Naive thymus-derived CD8-positive, alpha-beta T cell (primary cell): ENCODE results near the gene TAF11L10. TPM values are rescaled to one million over a fixed set of nuclear protein-coding genes. Genes with fewer than 3 reads are reported as not detected.
"Not testable (repeated sequence)": the region's sequence is repeated elsewhere in the genome, so short reads cannot be mapped to it uniquely, and the experiment has no call there.

Source experiments
- ATAC-seq, 2 donors: fragments of 150-1000 bp; cut with Tn5 transposase in 1 of 2; sonication (Bioruptor Pico), chemical (Tn5 transposase) in 1 of 2; 1 replicate in 1 of 2; 2 replicates in 1 of 2; pipeline ENCODE4 v1.10.0; 2021; ENCODE audit warnings: mild to moderate bottlenecking in 2 of 2, moderate library complexity in 2 of 2
- POLR2A ChIA-PET: fragments of 350-600 bp; sonication (Branson Sonifier 250); formaldehyde crosslinking; loops from one replicate; lab custom pipeline; 2021; ENCODE audit warnings: antibody characterized with exemption; lab: Charles Lee
- DNase-seq, 10 donors: peaks; one replicate each; pipeline versions ENCODE4 v3.0.0 to v3.0.0-alpha.2; 2020 to 2022
- H3K27ac Mint-ChIP-seq, 10 donors: one replicate each; pipeline ENCODE4 v1.8.0; 2020 to 2022; ENCODE audit warnings: mild to moderate bottlenecking in 10 of 10, mixed read lengths in 10 of 10, moderate library complexity in 4 of 10, inconsistent platforms in 1 of 10
- H3K27me3 Mint-ChIP-seq, 5 donors: one replicate each; pipeline ENCODE4 v1.8.0; 2021 to 2022; ENCODE audit warnings: mixed read lengths in 5 of 5
- H3K36me3 Mint-ChIP-seq, 3 donors: one replicate each; pipeline ENCODE4 v1.8.0; 2020 to 2022; ENCODE audit warnings: mixed read lengths in 3 of 3, mild to moderate bottlenecking in 2 of 3, inconsistent platforms in 1 of 3
- H3K4me1 Mint-ChIP-seq, 4 donors: one replicate each; pipeline ENCODE4 v1.8.0; 2021 to 2022; ENCODE audit warnings: mixed read lengths in 4 of 4
- H3K4me3 Mint-ChIP-seq, 10 donors: one replicate each; pipeline ENCODE4 v1.8.0; 2020 to 2022; ENCODE audit warnings: mild to moderate bottlenecking in 10 of 10, mixed read lengths in 10 of 10, moderate library complexity in 6 of 10, inconsistent platforms in 1 of 10
- H3K9me3 Mint-ChIP-seq, 9 donors: one replicate each; pipeline ENCODE4 v1.8.0; 2020 to 2022; ENCODE audit warnings: mixed read lengths in 9 of 9, mild to moderate bottlenecking in 3 of 9, inconsistent platforms in 1 of 9, moderate library complexity in 1 of 9
- polyA plus RNA-seq, 3 donors: library from polyadenylated mRNA; unstranded; fragments of 300-500 nt; fragmentation: Illumina TruSeq; gene quantifications; one replicate each; pipeline ENCODE4 v1.2.3, GENCODE V29; 2021
- total RNA-seq, 8 experiments: library from RNA in 2 of 8; stranded (reverse) in 2 of 8; gene quantifications; one replicate each; pipeline ENCODE4 v1.2.3 and lab custom pipeline; 2021 to 2026

Gene TAF11L10
- total RNA-seq (not detected), polyA plus RNA-seq (not detected), total RNA-seq (lab: John Stamatoyannopoulos, UW) (0 reads per million in 6 experiments)

- H3K4me3 Mint-ChIP-seq, H3K36me3 Mint-ChIP-seq, DNase-seq, ATAC-seq, H3K27me3 Mint-ChIP-seq, H3K27ac Mint-ChIP-seq, POLR2A ChIA-PET, H3K9me3 Mint-ChIP-seq, H3K4me1 Mint-ChIP-seq: not testable (repeated sequence)
These were observed at the start of gene TAF11L10 for GRCh38 chr5:17597728-17598127. Gene TAF11L10 (minus strand): TSS chr5:17597828.

DNA sequence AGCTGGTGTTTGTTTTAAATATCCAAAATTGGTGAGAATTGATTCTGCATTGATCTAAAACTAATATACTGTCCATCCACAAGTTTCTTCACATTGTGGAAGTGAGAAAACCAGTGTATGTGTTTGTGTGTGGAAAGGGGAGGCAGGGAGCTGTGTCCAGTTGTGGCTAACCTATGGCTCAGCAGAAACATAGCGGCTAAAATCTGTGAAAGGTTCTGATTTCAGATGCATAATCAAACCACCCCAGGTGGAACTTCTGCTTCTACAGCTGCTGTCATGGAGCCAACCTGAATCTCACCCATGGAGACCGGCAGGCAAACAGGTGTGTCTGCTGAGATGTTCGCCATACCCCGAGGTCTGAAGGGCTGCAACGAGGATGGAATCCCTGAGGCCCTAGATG lies 36.5 kb upstream of the TAF11L10 start, which contains the start of gene TAF11L14:
Gene TAF11L14, plus strand, starts transcription at position 301 of the 400 bp plus-strand sequence.
- H3K9me3 Mint-ChIP-seq: peaks cover 0 to 12% (median 4%) of the 10 kb centered on the region in 9 donors
- no peaks in the 10 kb centered on the region for H3K4me1 Mint-ChIP-seq
- DNase-seq (no peak), ATAC-seq (no peak)
- POLR2A ChIA-PET: no interaction called here
- H3K4me3 Mint-ChIP-seq: no peak within 1 kb of the TSS
- H3K27me3 Mint-ChIP-seq: peaks cover 0 to 2% (median 0%) of the 10 kb centered on the region in 5 donors
- no peaks in the 10 kb centered on the region for H3K36me3 Mint-ChIP-seq
- no peak within 1 kb of the TSS for H3K27ac Mint-ChIP-seq

DNA sequence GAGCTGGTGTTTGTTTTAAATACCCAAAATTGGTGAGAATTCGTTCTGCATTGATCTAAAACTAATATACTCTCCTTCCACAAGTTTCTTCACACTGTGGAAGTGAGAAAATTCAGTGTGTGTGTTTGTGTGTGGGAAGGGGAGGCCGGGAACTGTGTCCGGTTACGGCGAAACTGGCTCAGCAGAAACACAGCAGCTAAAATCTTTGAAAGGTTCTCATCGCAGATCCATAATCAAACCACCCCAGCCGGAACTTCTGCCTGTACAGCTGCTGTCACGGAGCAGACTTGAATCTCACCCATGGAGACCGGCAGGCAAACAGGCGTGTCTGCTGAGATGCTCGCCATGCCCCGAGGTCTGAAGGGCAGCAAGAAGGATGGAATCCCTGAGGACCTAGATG lies 34.2 kb upstream of the TAF11L10 start, which contains the start of gene TAF11L13:
Gene TAF11L13, plus strand, starts transcription at position 301 of the 400 bp plus-strand sequence.
- H3K4me1 Mint-ChIP-seq, DNase-seq, ATAC-seq, H3K36me3 Mint-ChIP-seq, H3K27me3 Mint-ChIP-seq, H3K27ac Mint-ChIP-seq, POLR2A ChIA-PET, H3K4me3 Mint-ChIP-seq: not testable (repeated sequence)
- peaks cover 0 to 10% (median 4%) of the 10 kb centered on the region in 9 donors for H3K9me3 Mint-ChIP-seq

DNA sequence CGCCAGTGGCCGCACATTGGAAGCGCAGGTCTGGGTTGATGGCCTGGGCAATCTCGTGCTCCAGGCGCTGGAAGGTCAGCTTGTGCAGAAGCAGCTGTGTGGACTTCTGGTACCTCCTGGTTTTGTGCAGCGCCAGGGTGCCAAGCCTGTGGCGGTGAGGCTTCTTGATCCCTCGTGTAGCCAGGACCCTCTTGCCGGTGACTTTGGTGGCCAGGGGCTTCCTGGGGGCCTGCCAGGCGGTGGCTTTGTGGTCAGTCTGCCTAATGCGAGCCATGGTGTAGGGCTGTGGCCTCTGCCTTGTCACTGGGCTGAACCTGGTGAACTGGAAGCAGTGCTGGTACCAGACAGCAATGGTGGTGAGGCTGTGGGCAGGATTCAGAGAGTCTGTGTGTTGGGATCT lies 28.1 kb upstream of the TAF11L10 start:
- ATAC-seq (no peak), DNase-seq (no peak)
- H3K27me3 Mint-ChIP-seq: peaks cover 0 to 2% (median 0%) of the 10 kb centered on the region in 5 donors
- H3K4me1 Mint-ChIP-seq: no peaks in the 10 kb centered on the region
- POLR2A ChIA-PET: no interaction called here
- no peak overlapping the region for H3K4me3 Mint-ChIP-seq
- H3K27ac Mint-ChIP-seq: no peak overlapping the region
- peaks cover 0 to 18% (median 6%) of the 10 kb centered on the region in 9 donors for H3K9me3 Mint-ChIP-seq
- H3K36me3 Mint-ChIP-seq: peaks cover 0 to 4% (median 0%) of the 10 kb centered on the region in 3 donors

GRCh38 chr5:17620627-17621026 lies 23.0 kb upstream of the TAF11L10 start:
- DNase-seq (no peak), ATAC-seq (no peak)
- H3K27ac Mint-ChIP-seq: no peak overlapping the region
- H3K36me3 Mint-ChIP-seq: no peaks in the 10 kb centered on the region
- peaks cover 0 to 22% (median 8%) of the 10 kb centered on the region in 9 donors for H3K9me3 Mint-ChIP-seq
- no peak overlapping the region for H3K4me3 Mint-ChIP-seq
- peaks cover 0 to 2% (median 0%) of the 10 kb centered on the region in 5 donors for H3K27me3 Mint-ChIP-seq
- POLR2A ChIA-PET: no interaction called here
- H3K4me1 Mint-ChIP-seq: no peaks in the 10 kb centered on the region

DNA sequence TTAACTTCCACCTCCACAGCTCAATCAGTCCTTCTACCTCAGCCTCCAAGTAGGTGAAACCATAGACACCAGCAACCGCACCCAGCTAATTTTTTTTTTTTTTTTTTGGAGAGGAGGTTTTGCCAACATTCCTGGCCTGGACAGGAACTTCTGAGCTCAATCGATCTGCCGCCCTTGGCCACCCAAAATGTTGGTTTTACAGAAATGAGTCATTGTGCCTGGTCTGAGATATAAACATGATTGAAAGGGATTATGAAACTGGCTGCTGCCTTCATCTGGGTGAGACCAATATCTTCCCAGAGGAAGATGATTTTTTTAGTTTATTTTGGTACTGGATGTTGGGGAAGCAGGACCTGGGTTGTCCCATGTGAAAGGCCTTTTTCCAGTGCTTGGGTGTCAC lies 21.7 kb upstream of the TAF11L10 start:
- POLR2A ChIA-PET: no interaction called here
- Mint-ChIP-seq H3K4me3 (no peak overlapping the region), H3K9me3 (peaks cover 0 to 22% (median 11%) of the 10 kb centered on the region in 9 donors), H3K27ac (no peak overlapping the region), H3K4me1 (no peaks in the 10 kb centered on the region), H3K27me3 (peaks cover 0 to 2% (median 0%) of the 10 kb centered on the region in 5 donors), H3K36me3 (no peaks in the 10 kb centered on the region)
- DNase-seq: no peak
- no peak for ATAC-seq

DNA sequence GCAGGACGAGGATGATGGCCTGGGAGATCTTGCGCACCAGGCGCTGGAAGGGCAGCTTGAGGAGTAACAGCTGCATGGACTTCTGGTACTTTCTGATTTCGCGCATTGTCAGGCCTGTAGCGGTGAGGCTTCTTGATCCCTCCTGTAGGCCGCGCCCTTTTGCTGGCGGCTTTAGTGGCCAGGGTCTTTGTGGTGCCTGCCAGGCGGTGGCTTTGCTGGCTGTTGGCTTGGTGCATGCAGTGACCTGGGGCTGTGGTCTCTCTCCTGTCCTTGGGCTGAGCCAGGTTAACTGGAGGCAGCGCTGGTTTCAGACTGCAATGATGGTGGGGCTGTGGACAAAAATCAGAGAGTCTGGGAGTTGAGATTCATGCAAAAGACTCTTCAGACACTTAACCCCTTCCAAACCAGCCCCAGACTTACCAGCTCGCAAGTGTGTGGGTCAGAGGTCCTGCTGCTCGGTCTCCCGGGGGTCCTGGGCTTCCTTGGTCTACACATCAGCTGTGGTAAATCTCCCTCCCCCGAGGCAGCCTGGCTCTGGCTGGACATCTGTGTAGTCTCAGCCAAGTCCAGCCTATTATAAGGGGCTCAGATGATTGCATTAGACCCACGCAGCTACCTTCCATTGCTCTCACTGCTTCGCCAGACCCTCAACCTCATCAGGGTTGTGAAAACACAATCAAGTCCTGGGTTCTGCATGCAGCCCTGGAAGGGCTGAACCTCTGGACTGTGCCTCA lies 17.4 kb upstream of the TAF11L10 start:
- H3K9me3 Mint-ChIP-seq: peaks cover 0 to 16% (median 6%) of the 10 kb centered on the region in 9 donors
- ATAC-seq (no peak), DNase-seq (no peak)
- no peaks in the 10 kb centered on the region for H3K27me3 Mint-ChIP-seq
- no peaks in the 10 kb centered on the region for H3K4me1 Mint-ChIP-seq
- POLR2A ChIA-PET: no interaction called here
- H3K36me3 Mint-ChIP-seq: no peaks in the 10 kb centered on the region
- H3K4me3 Mint-ChIP-seq: no peak overlapping the region
- H3K27ac Mint-ChIP-seq: no peak overlapping the region

DNA sequence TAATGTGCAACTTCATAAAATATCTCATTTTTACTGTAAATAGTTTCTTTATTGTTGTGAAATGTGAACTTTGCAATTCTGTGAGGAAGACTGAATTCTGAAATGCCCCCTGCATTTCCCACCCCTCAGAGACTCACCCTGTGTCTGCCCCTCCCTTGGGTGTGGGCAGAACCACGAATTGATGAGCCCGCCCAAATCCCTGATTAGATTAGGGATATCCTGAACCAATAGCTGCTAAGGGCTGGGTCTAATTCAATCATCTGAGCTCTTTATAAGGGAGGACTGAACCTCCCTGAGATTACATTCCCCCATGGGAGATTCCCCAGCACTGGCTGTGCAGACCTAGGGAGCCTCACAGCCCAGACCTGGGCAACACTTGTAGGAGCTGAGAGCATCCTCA lies 12.5 kb upstream of the TAF11L10 start, which contains the start of gene TAF11L12:
Gene TAF11L12, plus strand, starts transcription at position 301 of the 400 bp plus-strand sequence.
- ATAC-seq, H3K4me1 Mint-ChIP-seq, H3K4me3 Mint-ChIP-seq, H3K36me3 Mint-ChIP-seq, DNase-seq, POLR2A ChIA-PET, H3K27me3 Mint-ChIP-seq, H3K27ac Mint-ChIP-seq: not testable (repeated sequence)
- peaks cover 0 to 17% (median 5%) of the 10 kb centered on the region in 9 donors for H3K9me3 Mint-ChIP-seq

DNA sequence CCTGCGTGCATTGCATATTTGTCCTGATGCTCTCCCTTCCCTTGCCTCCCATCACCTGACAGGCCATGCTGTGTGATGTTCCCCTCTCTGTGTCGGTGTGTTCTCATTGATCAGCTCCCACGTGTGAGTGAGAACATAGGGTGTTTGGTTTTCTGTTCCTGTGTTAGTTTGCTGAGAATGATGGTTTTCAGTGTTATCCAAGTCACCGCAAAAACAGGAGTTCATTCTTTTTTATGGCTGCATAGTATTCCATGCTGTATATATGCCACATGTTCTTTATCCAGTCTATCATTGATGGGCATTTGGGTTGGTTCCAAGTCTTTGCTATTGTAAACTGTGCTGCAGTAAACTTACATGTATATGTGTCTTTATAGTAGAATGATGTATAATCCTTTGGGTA lies 9.8 kb upstream of the TAF11L10 start:
- H3K4me3 Mint-ChIP-seq, H3K27me3 Mint-ChIP-seq, POLR2A ChIA-PET, H3K36me3 Mint-ChIP-seq, DNase-seq, ATAC-seq, H3K4me1 Mint-ChIP-seq, H3K27ac Mint-ChIP-seq: not testable (repeated sequence)
- peaks cover 0 to 18% (median 5%) of the 10 kb centered on the region in 9 donors for H3K9me3 Mint-ChIP-seq

DNA sequence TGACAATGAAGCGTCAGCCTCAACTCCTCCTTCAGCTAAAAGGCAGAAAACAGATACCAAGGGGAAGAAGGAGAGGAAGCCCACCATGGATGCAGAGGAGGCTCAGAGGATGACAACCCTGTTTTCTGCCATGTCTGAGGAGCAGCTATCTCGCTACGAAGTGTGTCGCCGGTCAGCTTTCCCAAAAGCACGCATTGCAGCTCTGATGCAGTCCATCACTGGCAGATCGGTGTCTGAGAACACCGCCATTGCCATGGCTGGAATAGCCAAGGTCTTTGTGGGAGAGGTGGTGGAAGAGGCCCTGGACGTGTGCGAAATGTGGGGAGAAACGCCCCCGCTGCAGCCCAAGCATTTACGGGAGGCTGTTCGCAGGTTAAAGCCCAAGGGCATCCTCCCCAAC lies 7.3 kb upstream of the TAF11L10 start:
- Mint-ChIP-seq H3K27me3 (no peaks in the 10 kb centered on the region), H3K27ac (no peak overlapping the region), H3K9me3 (peaks cover 0 to 18% (median 5%) of the 10 kb centered on the region in 9 donors), H3K36me3 (no peaks in the 10 kb centered on the region), H3K4me3 (no peak overlapping the region), H3K4me1 (no peaks in the 10 kb centered on the region)
- ATAC-seq (no peak), DNase-seq (no peak)
- POLR2A ChIA-PET: no interaction called here

DNA sequence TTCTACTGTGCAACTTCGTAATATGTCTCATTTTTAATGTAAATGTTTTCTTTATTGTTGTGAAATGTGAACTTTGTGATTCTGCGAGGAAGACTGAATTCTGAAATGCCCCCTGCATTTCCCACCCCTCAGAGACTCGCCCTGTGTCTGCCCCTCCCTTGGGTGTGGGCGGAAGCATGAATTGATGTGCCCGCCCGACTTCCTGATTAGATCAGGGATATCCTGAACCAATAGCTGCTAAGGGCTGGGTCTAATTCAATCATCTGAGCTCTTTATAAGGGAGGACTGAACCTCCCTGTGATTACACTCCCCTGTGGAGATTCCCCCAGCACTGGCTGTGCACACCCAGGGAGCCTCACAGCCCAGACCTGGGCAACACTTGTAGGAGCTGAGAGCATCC lies 6.3 kb upstream of the TAF11L10 start, which contains the start of gene TAF11L11:
Gene TAF11L11, plus strand, starts transcription at position 304 of the 400 bp plus-strand sequence.
- DNase-seq, H3K36me3 Mint-ChIP-seq, H3K27me3 Mint-ChIP-seq, H3K27ac Mint-ChIP-seq, H3K4me3 Mint-ChIP-seq, H3K4me1 Mint-ChIP-seq, POLR2A ChIA-PET, ATAC-seq: not testable (repeated sequence)
- H3K9me3 Mint-ChIP-seq: peaks cover 0 to 18% (median 5%) of the 10 kb centered on the region in 9 donors

DNA sequence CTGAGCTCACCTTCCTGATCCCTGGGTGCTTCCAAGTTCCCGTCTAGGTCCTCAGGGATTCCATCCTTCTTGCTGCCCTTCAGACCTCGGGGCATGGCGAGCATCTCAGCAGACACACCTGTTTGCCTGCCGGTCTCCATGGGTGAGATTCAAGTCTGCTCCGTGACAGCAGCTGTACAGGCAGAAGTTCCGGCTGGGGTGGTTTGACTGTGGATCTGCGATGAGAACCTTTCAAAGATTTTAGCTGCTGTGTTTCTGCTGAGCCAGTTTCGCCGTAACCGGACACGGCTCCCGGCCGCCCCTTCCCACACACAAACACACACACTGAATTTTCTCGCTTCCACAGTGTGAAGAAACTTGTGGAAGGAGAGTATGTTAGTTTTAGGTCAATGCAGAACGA lies 3.4 kb downstream of the TAF11L10 start, which contains the start of gene TAF11L9:
Gene TAF11L9, minus strand, starts transcription at position 140 of the 400 bp plus-strand sequence.
- H3K27me3 Mint-ChIP-seq, H3K4me3 Mint-ChIP-seq, H3K27ac Mint-ChIP-seq, H3K9me3 Mint-ChIP-seq, ATAC-seq, DNase-seq, H3K36me3 Mint-ChIP-seq, H3K4me1 Mint-ChIP-seq, POLR2A ChIA-PET: not testable (repeated sequence)

- H3K4me1 Mint-ChIP-seq: not testable (repeated sequence)
These were observed 6.8 kb downstream of the TAF11L10 start, which contains the start of gene TAF11L8 for GRCh38 chr5:17590860-17591259. Gene TAF11L8 (minus strand): TSS chr5:17590960.

More at GRCh38 chr5:17590860-17591259, 6.8 kb downstream of the TAF11L10 start, which contains the start of gene TAF11L8:
- H3K36me3 Mint-ChIP-seq, DNase-seq, H3K4me3 Mint-ChIP-seq, ATAC-seq, H3K27me3 Mint-ChIP-seq, H3K27ac Mint-ChIP-seq, H3K9me3 Mint-ChIP-seq, POLR2A ChIA-PET: not testable (repeated sequence)
